Right renal cortex interstitium (tissue), 3 donors: ENCODE measurements around the gene IGSF9B. TPM values are rescaled to one million over a fixed set of nuclear protein-coding genes. Genes with fewer than 3 reads are reported as not detected.

Source experiments
- DNase-seq, 3 donors: peaks; one replicate each; pipeline ENCODE4 v3.0.0-alpha.2; 2013; ENCODE audit warnings: low read depth in 3 of 3, low spot score in 2 of 3
- polyA plus RNA-seq, 3 donors: library from polyadenylated mRNA; unstranded; fragments of 120-200 nt; gene quantifications; one replicate each; pipeline ENCODE4 v1.2.1, GENCODE V29; 2013; ENCODE audit not compliant: insufficient read length in 3 of 3

Gene IGSF9B
- polyA plus RNA-seq, 3 donors: 3.8 to 6.0 (median 4.8) TPM

DNA sequence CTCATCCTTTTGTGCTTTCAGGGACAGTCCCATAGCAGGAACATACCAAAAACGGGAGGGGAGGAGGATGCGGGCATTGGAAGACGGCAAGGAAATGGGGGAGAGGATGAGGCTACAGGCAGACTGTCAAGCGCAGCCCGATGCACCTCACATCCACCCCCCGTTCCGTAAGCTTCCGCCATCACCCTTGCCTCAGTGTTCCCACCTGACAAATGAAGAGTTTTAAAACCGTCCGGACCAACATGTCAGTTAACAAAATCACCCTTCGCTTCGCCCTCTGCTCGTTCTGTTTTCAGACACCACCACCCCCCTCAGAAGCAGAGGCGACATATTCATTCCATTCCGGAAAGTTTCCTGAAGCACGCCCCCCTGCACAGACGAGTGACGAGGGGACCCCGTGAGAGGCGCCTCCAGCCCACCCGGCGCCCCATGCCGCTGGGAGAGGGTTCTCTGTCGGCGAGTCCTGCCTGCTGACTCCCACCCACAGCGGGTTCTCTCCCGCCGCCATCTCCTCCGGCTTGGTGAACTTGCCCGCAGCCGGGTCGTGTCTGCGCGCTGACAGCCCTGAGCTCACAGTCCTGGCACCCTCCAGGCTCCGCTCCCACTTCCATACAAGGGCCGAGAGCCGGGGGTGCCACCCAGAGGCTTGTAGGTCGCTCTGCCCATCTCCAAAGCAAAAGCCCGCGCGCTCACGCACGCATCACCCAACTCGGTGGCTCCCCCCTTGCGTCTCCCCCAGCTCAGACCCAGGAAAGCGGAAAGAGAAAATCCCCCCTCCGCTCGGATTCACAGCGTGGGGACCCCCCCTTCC, 1.5 kb downstream of the IGSF9B start:
- DNase-seq: no peak

DNA sequence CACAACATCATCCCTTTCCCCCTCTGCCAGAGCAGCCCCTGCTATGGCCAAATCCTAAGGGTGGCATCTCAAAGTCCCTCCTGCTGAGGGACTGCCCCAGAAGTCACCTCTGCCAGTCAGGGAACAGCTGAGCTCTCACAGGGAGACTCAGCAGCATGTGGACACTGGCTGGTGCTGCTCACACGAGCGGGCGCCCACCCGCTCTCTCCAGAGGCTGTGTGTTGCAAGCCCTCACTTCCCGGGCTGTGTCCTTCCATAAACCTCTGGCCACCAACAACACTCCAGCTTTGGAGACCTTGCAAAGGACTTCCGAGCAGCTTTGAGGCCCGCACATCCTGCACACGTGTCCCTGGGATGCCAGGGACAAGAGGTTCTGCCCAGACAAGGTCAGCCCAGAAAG, 2.8 kb downstream of the IGSF9B start:
- no peak for DNase-seq

DNA sequence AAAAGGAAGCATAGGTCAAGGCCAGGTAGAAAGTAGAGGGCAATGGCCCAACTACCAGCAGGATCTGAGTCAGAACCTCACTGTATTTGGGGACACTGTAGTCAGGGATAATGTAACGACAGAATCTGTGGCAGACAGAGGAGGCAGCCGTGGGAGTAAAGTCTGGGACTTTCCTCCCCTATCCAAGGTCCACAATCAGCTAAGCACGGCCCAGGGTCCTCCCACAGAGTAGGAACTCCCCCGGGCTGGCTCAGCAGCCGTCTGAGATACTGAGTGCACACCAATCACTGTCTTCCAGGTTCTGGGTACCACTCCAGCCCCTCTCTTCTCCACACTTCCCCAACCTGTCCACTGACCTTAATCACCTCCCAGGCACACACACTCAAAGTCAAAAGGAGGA, 3.2 kb downstream of the IGSF9B start:
- no peak for DNase-seq

DNA sequence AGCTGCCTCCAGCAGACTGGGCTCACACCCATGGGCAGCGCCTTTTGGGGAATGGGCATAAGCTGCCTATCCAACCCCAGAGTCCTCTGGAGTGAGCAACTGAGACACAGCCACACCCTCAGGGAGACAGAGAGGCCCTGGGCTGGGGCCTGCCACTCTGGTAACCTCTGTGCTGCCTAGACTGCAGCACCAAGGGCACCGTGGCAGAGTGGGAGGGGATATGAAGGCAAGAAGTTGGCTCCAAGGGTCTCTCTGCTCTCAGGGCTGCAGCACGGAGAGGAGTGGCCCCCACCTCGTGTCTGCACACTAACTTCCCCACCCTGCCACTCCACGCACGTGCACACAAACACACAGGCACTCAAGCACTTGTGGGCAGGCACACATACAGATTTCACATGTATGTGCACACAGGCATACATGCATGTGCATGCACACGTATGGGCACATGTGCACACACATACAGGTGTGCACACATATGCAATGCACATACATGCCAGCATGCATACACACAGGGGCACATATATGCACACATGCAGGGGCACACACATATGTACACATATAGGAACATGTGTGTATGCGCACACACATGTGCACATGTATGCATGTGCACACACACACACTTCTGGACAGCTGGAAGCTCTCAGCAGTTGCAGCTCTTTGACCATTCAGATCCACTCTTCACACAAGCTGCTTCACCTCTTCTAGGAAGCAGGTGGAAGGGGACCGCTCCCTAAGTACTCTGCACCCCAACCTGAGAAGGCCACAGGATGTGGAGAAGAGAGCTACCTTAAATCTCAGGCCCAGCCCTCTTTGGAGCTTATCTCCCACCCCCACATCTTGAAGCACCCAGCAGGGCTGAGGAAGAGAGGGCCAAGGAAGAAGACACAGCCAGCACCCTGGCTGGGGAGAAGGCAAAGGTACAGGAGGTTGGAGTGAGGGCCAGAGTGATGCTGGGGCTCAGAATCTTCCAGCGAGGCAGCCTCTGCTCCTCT, 4.3 kb downstream of the IGSF9B start:
- no peak for DNase-seq

DNA sequence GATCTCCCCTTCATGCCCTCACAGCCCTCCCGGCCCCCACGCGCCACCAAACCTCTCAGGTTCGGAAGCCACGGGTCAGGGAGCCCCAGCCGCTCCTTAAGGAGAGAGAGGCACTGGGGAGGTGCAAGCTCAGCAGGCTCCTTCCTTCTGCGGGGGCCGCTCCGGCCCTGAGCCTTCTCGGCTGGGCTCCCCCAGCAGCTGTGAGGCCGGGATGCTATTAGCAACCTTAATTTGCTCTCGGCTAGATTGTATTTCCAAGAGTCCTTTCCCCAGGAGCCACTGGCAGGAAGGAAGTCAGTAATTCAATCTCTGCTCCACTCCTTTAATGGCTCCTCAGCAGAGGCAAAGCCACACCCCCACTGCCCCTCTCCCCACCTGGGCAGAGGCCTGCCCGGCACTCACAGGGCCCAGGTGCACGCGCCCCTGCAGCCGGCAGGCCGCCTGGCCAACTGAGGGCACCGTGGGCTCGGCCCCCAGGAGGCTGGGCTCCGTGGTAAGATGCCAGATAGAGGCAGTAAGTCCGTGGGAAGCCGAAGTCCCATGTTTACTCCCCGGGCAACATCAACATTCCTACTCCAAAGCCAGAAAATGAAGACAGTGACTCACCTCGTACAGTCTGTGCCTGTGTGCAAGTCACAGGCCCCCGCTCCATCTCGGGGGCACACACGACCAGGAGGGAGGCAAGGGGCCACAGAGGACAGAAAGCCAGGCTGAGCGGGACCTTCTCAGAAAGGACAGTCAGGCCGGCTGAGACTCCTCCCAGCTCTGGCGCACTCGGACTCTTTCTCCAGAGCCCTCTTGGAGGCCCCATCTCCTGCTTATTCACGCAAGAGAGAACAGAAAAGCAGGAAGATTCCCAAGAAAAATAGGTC, 5.2 kb downstream of the IGSF9B start:
- no peak for DNase-seq

DNA sequence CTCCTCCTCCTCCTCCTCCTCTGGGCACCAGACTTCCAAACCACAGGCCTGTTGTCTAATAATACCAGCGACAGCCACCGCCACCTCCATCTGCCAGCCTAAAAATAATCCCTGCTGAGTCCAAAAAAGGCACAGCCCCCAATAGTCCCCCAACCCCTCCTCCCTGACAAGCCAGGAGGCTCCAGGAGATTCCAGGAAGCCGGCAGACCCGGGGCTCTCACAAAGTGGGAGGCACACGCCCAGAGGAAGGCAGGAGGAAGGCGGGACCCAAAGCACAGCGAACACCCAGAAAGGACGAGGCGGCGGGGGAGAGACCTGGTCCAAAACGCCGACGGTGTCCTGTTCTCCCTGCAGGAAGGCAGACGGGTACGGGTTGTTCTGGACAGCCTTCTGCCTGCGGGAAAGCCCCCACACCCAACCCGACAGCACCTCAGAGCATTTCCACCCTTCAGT, 5.9 kb downstream of the IGSF9B start:
- no peak for DNase-seq

DNA sequence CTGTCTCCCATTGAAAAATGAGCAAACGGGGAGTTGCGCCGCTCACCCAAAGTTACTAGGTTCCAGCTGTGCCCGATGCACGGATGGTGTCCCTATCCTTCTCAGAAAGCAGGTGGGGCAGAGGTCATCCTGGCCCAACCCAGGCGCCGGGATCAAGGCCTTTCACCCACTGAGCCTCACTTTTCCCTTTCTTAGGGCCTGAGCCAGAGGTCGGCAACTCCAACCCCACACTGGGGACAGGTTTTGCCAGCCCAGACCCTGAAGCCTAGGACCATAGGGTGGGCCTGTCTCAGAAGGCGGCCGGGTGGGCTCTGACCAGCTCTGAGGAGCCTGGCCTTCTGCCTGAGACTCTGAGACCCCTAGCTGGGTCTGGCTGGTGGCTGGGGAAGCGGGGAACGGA, 6.3 kb downstream of the IGSF9B start:
- DNase-seq: no peak

DNA sequence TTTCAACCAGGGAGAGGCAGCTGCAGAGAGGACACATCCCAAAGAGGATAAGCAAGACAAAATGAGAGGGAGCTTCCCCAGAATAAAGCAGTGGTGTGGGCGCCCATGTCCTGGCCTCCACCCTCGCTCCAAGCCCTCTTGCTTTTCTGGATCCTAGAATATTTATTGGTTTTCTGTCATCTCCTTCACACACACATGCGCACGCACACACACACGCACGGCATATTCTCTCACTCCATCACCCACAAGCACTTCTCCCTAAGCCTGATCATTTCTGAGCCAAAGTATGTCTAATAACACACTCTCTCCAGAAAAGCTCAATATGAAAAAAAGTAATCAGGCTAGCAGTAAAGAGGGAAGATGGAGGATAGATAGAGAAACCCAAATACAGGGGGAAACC, 7.6 kb downstream of the IGSF9B start:
- no peak for DNase-seq

DNA sequence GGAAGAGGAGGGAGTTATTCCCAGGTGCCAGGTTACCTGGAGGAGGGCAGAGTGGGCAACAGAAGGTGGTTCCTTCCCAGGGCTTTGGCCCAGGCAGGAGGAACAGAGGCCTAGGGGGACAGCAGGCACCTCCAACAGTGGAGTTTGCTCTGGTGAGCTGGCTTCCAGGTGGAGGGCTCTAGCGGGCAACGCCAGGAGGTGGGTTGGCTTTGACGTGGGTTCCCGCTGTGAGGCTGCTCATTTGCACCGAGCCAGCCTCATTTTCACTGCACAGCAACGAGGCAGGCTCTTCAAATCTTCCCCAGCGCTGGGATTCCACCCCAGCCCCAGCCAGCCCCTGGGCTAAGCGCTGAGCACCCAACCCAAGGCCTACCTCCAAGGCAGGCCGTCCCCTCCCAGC, 8.1 kb downstream of the IGSF9B start:
- DNase-seq: no peak

DNA sequence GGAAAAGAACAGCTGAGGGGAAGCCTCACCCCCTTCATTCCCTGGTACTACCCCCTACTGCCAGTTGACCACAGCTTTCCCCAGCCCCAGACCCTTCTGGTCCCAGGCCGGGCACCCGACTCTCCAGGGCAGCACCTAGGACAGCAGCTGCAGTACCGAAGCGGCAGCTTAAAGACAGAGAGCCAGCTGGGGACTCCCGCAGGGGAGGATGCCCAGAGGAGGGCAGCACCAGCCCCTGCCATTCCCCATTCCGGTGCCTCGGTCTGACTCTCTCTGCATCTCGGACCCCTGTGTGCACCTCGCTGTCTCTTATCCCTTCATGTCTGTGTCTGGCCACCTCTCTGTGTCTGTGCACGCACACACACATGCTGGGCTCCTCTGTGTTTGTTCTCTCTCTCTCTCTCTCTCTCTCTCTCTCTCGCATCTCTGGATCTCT, 9.4 kb downstream of the IGSF9B start:
- DNase-seq: no peak

DNA sequence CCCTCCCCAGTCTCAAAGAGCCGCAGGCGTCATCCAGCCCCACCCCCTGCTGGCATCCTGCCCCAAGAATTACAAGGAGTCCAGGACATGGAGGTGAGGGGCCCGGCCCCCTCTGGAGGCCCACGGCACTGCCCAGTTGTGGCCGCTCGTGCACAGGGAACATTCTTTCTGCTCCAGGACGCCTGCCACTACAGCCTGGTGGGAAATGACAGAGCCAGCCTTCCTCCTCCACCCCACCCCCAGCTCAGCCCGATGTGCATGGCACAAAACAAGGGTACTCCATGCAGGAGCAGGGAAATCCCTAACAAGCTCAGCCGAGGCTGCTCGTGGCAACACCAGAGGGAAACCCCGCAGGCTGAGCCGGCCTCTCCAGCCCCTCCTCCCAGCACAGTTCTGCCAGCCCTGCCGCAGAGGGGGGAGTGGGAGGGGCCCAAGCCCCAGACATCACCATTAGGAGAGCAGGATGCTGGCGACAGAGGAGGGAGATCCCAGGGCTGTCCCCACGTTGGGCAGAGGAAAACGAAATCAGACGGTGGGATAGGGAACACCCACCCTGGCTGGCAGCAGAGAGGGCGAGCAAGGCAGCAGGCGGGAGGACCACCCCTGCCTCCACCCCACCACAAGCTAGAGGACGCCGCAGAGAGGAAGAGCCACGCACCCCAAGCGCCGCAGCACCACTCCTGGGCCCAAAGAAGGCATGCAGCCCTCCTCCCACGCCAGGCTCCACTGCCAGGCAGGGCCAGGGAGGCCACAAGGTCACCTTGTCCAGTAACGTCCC, 10.0 kb downstream of the IGSF9B start:
- no peak for DNase-seq

DNA sequence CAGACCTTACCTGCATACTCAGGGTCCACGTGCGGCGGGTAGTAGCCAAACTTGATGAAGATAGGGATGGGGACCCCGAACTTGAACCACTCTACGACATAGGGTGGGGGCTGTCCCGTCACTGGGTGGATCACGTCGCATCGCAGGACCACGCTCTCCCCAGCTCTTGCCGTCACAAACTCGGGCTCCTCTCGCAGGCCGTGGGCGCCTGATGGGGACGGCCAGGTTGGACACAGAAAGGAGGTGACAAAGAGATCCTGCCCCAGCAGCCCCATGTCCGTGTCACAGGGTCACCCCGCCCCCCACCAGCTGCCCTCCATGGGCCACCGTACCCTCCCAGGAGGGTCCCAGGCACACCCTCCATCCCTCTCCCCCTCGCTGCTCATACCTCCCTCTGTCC, 10.7 kb downstream of the IGSF9B start:
- DNase-seq: no peak

DNA sequence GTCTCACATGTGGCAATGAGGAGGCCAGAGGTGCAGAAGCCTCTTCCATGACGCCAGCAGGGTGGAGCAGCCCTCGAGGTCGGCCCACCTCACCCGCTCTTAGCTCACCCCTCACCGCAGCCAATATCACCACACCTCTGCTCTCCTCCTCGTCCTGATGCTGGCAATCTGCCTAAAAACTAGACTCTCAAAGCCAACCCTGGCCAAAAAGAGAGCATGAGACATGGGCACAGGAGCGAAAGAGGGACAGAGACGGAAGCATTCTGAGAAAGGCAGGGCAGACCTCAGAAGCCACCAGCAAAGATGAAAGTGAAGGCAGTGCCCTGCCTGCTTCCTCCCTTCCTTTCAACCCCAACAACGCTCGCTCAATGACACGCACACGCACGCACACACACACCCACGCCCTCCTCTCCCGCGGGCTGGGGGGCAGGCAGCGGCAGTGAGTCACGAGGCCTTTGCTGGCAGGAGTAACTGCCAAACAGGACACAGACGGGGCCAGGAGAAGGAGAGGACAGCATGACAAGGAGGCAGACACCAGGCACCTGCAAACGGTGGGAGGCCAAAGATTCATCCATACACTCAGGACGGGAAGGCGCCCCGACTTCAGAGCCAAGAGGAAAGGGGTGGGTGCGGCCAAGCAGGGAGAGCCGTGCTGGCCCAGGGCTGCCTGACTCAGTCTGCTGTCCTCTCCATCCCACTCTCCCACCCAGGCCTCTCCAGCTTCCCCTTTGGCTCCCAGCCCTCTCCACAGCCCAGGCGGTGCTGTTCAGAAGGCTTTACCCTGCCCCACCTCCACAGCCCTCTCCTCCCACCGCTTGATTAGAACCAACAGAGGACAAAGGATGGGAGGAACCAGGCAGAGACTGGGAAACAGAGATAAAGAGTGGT, 11.4 kb downstream of the IGSF9B start:
- no peak for DNase-seq

DNA sequence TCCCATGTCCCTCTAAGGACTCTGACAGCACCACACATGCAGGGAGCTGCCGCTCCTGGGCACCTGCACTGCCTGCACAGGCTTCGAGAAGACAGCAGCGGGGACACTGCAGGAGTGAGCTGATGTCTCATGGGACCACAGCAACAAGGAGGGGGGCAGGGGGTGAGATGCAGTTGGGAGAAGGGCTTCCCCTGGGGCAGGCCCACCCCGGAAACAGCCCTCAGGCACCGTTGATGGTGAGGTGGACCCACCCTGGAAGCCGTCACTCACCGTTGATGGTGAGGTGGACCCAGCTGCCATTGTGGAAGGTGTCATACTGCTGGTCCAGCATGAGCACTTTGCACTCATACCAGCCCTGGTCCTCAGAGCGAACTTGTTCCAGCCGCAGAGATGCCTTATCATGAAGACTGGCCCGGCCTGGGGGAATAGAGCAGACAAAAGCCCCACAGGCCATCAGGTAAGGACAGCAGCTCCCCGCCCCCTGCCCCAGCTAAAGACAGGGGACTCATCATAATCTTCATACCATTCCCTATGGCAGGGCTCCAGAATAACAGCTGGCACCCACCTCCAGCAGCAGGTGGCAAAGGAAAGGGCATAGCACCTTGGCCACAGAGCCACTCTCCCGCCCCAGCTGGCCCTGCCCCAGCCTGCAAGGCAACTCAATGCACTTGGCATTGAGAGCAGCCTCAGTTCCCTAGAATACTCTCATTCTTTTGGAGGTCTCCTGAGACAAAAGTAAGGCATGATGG, 12.6 kb downstream of the IGSF9B start:
- no peak for DNase-seq

DNA sequence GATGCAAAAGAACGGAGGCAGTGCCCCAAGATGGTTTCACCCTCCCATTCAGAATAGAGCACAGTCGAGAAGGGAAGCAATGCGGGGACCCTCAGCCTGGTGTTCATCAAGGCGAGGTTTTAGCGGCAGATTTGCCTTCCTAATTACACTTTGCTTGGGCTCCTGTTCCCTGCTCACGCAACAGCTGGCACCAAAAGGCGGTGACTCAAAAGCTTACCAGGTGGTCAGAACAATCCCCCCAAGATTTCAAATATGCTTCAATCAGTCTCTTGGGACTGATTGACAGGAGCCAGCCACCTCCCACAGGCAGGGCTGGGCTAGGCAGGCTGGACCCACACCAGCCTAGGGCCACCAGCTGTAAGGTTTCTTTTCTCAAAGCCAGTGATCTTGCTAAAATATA, 14.2 kb downstream of the IGSF9B start:
- no peak for DNase-seq

DNA sequence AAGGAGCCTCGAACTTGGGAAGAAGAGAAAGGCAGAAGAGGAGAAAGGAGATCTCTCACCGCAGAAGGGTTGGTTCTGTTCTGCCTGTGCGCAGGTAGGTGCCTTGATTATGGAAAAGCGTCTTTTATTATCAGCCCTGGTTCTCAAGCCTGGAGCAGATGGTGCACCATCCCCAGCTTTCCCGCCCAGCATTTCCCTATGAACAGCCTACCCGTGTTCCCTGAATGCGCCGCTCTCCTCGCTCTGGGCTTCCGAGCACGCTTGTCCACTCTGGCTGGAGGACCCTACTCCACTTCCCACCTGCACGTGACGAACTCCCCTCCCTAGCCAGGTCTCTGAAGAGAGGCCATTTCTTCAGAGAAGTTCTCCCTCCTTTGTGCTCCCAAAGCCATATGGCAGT, 15.2 kb downstream of the IGSF9B start:
- no peak for DNase-seq

DNA sequence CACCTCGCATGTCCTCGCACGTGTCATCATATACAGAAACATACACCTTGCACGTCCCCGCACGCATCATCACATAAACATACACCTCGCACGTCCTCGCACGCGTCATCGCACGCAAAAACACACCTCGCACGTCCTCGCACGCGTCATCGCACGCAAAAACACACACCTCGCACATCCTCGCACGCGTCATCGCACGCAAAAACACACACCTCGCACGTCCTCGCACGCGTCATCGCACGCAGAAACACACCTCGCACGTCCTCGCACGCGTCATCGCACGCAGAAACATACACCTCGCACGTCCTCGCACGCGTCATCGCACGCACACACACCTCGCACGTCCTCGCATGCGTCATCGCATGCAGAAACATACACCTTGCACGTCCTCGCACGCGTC, 16.7 kb downstream of the IGSF9B start:
- DNase-seq: no peak

DNA sequence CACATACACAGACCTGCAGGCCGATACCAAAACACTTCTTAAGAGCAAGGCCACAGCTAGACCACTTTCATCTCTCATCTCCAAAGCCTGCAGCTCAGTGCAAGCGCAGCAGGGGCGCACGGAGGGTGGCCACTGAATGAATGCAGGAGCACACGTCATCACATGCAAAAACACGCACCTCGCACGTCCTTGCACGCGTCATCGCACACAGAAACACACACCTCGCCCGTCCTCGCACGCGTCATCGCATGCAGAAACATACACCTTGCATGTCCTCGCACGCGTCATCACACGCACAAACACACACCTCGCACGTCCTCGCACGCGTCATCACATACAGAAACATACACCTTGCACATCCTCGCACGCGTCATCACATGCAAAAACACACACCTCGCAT, 17.2 kb downstream of the IGSF9B start:
- no peak for DNase-seq
